ENCODE data around the gene GEMIN8.

The GEMIN8 gene, protein sequence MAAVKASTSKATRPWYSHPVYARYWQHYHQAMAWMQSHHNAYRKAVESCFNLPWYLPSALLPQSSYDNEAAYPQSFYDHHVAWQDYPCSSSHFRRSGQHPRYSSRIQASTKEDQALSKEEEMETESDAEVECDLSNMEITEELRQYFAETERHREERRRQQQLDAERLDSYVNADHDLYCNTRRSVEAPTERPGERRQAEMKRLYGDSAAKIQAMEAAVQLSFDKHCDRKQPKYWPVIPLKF

DNA sequence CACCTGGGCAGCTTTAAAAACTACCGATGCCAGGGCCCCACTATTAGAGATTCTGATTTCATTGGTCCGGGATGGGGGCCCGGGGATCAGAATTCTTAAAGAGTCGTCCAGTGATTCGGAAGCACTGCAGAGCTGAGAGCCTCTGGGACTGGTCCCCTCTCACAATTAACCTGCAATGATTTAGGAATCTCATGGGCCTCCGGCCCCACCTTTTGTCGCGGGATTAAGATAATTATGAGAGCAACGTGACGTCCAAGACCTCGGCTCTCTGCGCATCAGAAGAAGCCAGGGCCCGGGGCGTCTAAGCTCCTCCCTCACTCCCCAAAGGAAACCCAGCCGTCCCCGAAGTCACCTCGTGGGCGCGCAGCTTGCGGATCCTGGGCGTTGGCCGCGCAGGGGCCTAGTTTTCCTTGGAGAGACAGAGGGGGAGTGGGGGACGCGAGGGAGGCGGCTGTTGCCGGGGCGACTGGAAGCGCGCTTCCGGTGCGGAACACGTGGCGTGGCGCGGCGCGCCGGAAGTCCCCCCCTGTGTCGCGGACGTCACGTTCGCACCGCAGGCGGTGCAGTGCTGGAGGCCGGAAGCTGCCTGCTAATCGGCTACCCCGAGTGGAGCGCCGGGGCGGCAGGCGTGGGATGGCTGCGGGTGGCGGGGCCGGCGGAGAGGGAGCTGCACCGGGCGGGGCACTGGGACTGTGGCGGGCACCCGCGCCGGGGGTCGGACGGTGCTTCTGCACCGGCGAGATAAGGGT, at the start of gene GEMIN8:
TSS of gene GEMIN8 (minus strand) at position 468 of the 749 bp plus-strand sequence. CDS start 8,414 bp downstream, outside the sequence.
- DNase-seq (ENCODE audit: low read depth) = peak; percentile 86

DNA sequence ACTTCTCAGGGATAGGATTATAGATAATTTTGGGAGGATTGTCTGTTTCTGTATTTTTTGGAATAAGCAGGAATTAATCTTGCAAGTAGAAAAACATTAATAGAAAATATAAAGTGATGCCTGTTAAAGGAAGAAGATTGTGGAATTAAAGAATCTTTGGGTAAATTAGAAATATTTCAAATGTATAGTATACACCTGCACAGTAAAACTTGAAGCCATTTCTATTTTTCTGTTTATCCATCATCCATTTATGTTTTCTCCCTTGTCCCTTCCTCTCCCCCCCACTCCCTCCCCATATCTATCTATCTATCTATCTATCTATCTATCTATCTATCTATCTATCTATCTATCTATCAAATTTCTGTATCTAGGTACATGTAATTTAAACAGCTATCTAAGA, 46.9 kb upstream of the GEMIN8 start:
- DNase-seq (ENCODE audit: low read depth) = no peak

DNA sequence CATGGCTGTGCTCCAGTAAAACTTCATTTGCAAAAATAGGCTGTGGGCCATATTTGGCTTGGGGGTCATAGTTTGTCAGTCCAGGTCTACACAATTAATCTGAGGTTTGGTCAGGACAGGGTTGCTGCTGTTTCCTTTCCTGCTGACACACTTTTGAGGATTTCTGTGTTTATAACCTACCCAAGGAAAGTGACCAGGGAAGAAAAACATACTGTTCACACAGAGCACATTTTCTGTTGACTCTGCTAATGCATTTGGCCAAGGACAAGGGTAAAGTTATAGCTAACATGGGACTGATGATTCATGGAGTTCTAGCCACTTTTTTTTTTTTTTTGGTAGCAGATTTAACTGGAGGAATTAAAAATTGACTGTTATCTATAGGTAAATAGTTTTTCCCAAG, 43.9 kb upstream of the GEMIN8 start:
- DNase-seq (ENCODE audit: low read depth) = no peak

DNA sequence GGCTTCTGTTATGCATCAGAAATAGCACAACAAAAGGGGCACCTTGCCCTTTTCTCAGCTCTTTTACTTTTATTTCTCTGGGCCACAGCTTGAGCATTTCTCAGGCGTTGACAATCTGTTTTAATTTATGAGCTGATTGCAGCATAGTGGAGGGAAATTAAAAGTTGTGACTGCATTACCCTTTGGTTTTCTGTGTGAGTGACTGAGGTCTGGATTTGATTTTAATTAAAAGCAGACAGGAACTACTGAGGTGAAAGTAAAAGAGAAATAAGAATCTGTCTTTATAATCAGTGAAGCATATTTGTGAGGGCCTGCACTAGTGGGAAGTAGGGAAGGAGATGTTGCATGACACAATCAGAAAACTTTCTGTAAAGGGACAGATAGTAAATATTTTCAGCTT, 43.4 kb upstream of the GEMIN8 start:
- DNase-seq (ENCODE audit: low read depth) = no peak

DNA sequence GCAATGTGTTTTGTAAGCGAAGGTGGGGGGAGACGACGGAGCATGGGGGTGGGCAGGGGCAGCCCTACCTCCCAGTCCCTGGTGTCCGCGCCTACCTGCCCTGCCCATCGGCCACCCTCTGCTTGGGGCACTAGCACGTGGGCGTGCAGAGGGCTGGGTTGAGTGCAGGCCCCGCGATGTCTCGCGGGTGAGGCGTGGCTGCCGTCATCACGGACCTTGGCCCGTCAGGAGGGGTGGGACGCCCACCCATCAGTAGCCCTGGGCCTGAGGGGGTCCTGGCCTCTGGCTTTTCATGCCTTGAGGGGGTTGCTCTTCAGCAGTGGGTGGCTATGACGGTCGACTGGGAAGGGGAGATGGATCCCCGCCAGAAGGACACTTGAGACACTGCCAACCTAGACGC, 36.1 kb upstream of the GEMIN8 start:
- DNase-seq (ENCODE audit: low read depth) = no peak

DNA sequence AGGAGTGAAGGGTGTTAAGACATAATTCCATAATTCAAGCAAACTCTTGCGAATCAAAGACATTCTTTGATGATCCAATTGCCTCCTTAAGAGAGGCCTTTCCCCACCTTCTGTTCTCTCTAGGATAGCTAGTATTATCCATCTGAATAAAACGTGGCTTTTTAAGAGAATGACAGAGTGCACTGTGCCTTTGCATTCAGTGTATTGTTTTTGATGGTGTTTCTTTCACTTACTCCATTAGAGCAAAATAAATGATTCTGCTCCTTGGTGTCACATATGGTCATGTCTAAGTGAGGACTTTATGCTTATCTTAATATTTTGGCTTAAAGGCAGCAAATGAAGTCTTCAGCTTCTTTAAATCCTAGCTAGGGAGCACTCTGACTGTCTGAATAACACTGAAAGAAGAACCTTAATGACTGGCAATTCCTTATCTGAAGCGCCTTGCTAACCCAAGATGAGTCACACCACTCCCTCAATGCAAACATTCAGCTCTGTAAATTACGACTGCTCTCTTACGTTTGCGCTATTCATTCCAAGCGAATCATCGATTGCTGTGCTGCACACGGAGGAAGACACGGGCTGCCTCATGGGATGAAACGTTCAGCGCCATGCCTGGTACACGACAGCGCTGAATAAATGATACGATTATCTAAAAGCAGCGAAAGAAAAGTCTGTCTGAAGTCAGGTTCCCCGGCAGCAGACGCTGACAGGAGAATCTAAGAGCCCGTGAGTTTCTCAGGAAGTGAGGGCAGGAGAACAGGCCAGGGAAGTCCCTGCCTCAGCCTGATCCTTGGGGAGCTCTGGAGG, 35.1 kb upstream of the GEMIN8 start:
- no peak for DNase-seq (ENCODE audit: low read depth)

DNA sequence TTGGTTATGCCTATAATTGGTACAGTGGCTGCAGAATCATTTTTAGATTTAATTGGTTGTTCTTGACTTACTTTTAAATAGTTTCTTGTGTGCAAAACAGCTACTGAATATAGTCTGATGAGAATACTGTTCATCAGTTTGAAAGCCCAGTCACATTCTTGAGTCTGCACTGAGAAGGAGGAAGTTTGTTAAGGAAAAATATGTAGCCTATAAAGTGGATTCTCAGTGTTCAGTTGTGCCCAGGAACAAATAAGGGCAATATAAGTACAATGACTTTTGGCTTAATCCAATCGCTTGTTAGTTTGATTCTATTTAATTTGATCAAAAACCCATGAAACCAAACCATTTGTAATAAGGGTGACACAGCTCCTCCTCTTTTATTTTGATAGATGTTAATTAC, 32.8 kb upstream of the GEMIN8 start:
- DNase-seq (ENCODE audit: low read depth) = no peak

DNA sequence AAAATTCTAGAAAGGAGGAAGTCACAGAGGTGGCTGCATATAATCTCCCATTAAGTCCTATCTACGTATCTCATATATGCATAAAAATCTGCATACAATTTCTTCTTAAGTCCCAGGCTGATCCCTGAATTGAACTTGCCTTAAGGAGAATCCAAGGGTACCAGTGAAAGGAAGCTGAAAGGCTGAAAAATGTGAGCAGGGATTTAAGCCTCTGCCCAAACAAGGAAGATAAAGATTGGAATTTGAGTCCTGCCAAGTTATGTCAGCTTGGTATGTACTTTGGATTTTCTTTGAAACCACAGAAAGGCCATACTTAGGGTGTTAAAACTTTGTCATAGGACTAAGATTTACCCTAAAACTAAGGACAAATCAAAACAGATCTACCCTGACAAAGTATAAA, 26.5 kb upstream of the GEMIN8 start:
- DNase-seq (ENCODE audit: low read depth) = no peak

DNA sequence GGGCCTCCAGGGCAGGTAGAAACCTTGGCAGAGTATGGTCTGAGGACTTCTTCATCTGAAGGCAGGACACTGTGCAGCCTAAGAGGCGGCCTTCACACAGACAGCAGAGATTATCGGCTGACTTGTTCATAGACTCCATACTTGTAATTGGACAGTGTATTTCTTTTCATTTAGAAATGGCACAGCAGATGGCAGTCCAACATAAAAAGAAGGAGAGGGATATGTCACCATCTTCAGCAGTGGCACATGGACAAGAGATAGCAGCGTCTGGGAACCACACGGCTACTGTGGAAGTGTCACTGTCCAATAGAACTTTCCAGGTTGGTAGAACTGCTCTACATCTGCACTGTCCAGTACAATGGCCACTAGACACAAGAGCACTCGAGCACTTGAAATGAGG, 21.7 kb upstream of the GEMIN8 start:
- DNase-seq (ENCODE audit: low read depth) = no peak

DNA sequence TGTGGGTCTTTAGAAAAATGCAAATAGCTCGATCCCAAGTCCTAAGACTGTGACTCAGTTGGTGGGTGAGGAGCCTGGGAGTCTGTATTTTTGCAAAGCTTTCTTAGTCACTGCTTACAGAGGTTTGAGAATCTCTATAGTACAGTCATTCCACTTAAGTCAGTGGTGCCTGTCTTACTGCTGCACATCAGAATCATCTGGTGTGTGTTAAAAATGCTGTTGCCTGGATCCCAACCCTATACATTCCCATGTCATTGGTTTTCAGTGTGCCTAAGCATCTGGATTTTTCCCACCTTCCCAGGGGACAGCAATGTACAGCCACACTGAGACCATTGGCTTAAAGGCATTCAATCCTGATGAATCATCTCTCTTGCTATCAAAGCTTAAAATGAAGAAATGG, 21.0 kb upstream of the GEMIN8 start:
- DNase-seq (ENCODE audit: low read depth) = no peak

DNA sequence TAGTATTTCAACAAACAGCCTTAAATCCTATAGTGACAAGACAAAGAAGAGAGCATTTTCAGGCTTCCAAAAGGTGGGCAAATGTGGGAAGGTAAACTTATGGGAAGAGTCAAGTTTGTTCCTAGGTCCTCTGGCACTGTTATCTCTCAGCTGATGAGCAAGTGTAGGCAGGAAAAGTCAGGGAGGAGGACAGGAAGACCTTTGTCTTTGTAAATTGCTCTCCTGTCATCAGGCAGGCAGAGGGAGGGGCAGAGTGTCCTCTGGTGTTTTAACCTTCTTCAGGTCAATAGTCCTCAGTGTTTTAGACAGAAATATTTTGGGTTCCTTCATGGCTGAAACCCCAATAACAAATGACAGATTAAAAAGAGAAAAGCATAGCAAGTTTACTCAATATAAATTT, 13.5 kb upstream of the GEMIN8 start:
- DNase-seq (ENCODE audit: low read depth) = no peak

DNA sequence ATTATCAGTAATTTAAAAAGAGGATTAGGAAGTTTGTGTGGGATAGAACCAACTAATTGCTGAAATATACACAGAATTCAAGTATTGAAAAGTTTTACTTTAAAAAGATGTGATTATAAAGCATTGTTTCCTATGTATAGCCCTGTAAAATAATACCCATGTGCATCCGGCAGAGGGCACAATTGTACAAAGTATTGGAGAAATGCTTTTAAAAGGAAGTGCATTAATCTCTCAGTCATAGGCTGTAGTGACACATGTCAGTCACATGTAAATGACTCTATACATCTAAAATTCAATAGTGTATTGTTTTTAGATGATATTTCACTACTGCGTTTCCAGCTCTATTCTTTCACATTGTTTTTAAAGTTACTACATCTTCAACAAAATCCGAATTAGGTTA, 9.7 kb upstream of the GEMIN8 start:
- DNase-seq (ENCODE audit: low read depth) = peak; percentile 37

DNA sequence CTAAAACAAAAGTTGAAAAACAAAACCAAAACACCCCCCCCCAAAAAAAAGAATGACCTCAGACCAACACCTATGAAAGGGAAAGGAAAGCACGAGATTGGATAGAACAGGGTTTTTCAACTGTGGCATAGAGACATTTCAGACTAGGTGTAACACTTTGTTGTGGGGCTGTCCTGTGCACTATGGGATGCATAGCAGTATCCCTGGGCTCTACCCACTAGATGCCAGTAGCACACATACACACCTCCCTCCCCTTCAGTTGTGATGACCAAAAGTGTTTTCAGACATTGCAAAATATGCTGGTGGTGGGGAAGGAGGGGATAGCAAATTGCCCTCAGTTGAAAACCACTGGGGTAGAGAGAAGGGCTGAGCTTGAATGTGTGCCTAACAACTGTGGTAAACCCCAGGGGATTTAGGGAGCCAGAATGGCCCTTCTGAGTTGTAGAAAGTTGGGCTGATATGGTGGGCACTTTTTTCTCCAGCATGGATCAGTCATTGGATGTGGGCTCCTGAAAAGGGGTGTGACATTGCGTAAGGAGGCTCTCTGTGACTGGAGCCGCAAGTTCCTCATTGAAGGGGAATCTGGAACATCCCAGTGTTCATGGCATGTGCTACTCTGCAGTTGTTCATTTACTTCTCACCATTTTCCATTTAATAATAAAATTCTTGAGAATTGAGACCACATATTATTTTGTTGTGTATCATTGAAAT, 8.8 kb upstream of the GEMIN8 start:
- DNase-seq (ENCODE audit: low read depth) = no peak

DNA sequence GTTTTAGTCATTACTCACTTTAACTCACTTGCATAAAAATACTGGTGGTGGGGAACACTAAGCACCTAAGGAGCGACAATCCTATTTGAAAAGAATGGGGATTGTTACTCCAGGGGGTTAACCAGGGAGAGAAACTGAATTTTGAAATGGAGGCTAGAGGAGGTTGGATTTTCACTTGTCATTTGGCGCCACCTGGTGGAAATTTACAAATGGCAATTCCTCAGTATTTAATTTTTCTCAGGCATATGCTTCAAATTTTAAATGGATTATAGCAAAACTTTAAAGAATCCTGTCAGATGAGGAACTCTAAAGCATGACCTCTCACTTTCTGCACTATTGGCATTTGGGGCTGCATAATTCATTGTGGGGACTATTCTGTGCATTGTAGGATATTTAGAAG, 2.7 kb upstream of the GEMIN8 start:
- DNase-seq (ENCODE audit: low read depth) = peak; percentile 5

DNA sequence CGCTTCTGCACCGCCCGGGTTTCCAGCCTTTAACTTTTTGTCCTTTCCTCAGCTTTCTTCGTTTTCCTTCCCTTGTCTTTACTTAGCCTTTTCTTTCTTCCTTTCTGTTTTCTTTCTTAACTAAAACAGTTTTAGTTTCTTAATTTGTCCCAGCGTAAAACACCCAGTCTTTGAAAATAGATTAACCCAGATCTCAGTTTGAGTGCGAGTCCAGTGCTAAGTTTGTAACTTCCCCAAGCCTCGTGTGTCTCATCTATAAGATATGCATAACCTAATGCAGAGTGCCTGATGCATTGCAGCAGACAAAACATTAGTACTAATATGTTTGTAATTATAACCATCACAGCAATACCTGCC, 460 bp upstream of the GEMIN8 start:
- no peak for DNase-seq (ENCODE audit: low read depth)

DNA sequence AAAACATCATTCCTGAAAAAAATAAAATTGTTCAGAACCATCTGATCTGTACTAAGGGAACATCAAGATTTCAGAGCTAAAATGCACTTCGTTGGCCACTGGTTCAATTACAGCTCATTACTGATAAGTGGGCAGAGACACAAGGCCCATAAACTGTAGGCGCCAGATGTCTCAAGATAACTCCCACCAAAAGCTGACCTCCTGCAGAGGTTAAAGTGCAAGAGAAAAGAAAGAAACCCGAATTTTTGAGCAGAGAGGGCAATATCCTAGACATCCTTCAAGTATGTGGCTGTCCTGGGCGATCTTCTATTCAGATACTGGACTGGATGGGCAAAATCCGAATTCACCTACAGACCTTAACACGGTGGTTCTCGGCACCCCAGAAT, 660 bp downstream of the GEMIN8 start:
- no peak for DNase-seq (ENCODE audit: low read depth)

DNA sequence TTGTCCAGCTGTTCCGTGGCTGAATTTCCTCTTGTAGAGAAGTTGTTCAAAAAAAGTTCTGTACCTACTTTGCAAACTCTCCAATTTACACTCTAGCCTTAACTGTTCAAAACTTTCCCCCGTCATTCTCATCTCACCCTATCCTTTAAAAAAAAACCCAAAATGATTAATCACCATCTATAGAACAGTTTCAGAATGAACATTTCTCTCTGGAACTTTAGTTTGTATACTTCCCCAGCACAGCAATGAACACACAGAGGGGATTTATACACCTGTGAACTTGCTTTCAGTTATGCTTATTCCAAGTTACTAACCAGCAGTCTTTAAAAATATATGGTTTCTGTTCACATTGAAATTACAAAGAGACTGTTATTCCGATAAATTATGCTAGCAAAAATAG, 1.2 kb downstream of the GEMIN8 start:
- no peak for DNase-seq (ENCODE audit: low read depth)

DNA sequence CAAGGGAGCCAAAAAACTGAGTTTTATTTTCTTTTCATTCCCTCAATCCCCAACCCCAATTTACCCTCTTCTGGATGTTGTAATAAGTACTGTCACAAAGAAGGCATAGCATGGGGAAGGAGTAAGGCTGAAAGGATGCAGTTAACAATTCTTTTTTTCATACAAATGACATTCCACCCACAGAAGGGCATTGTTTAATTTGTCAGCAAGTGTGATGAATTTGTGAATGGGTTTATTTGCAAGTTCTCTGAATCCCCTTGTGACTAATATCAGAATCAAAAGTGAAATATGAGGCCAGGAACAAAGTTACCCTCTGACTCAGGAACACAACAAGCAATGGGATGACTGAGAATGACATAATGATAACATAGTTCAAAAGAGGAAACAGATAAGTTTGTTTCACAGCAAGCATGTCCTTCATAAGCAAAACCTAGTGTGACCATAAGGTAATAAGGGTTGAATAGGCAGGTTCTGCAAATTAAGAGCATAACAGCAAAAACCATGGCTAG, 2.1 kb downstream of the GEMIN8 start:
- DNase-seq (ENCODE audit: low read depth) = no peak

DNA sequence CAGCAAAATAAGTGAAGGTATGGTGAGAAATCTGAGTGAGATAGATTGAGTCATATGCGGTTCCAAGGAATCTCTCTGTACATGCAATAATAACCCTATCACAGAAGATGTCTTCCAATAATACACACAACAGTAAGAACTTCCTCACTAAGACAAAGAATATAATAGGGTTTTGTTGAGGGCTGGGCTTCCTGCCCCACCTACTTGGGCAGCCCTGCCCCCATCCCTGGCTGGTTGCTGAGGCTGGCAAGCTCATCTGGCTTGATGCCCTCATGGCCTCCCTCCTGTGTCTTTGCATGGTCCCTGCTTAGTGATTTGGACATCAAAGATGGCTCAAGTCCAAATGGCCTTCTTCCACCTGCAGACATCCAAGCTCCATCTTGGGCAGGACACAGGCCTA, 2.7 kb downstream of the GEMIN8 start:
- no peak for DNase-seq (ENCODE audit: low read depth)

DNA sequence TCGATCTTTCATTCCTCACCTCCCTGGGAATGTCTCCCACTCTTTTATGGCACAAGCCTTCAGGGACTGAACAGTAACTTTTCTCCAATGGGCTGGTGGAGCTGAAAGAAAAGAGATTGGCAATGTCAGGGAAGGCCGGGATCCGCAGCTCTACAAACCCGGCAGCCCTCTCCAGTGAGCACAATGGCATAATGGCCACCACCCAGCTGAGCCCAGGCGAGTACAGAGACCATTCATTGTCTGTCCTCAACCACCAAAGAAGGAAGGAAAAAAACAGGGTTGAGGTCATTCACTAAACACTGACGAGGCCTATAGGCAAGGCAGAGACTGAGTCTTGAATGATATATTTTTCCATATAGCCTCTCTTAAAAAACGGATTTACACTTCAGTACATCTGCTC, 3.6 kb downstream of the GEMIN8 start:
- DNase-seq (ENCODE audit: low read depth) = no peak

DNA sequence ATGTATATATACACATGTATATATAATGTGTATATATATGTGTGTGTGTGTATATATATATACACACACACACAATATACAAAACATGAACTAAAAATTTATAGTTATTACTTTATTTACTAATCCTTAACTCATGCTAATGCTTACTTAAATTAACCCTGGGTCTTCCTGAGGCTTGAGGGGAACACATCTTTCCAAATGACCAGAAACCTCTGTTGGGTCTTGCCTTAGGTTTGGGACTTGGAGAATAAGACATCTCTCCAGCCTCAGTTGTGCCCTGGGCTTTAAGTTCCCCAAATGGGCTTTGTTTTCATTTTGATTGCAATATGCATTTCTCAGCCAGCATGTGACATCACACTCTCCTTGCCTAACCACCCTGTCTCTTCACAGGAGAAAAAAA, 7.7 kb downstream of the GEMIN8 start:
- DNase-seq (ENCODE audit: low read depth) = no peak

DNA sequence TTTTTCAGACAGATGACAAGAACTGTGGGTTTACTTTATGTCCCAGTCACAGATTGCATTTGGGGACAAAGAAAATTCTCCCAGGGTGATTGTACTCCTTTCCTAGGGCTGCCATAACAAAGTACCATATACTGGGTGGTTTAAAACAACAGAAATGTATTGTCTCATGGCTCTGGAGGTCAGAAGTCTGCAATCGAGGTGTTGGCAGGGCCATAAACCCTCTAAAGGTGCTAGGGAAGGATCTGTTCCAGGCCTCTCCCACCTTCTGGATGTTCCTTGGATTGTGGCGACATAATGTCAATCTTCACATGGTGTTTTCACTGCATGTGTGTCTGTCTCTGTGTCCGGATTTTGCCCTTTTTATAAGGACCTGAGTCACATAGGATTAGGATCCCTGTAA, 12.3 kb downstream of the GEMIN8 start:
- DNase-seq (ENCODE audit: low read depth) = no peak
